Stimulated activated CD8-positive, alpha-beta memory T cell treated with anti-CD3 and anti-CD28 coated beads, Interleukin-7, amount 100 ng/mL, for 1 hour (primary cell): ENCODE results near the gene MBNL2.

Experiments
- DNase-seq, 2 donors: peaks; one replicate each; pipeline ENCODE4 v3.0.0-alpha.2; 2020; ENCODE audit warnings: low read depth in 2 of 2

MBNL2 gene

GRCh38 chr13:97379386-97379785 is 157.3 kb downstream of the MBNL2 start:
- DNase-seq = no peak

- no peak for DNase-seq
These were observed 158.6 kb downstream of the MBNL2 start for GRCh38 chr13:97380696-97381095.

- no peak for DNase-seq
These were observed 159.1 kb downstream of the MBNL2 start for GRCh38 chr13:97381189-97381588.

- no peak for DNase-seq
These were observed 160.1 kb downstream of the MBNL2 start for GRCh38 chr13:97382276-97382675.

GRCh38 chr13:97384371-97384770 is 162.2 kb downstream of the MBNL2 start:
- DNase-seq = no peak

GRCh38 chr13:97385146-97385545 is 163.0 kb downstream of the MBNL2 start:
- no peak for DNase-seq

- DNase-seq = no peak
These were observed 163.7 kb downstream of the MBNL2 start for GRCh38 chr13:97385854-97386253.

- no peak for DNase-seq
These were observed 164.8 kb downstream of the MBNL2 start for GRCh38 chr13:97386801-97387484.

GRCh38 chr13:97387485-97387839 is 165.3 kb downstream of the MBNL2 start:
- DNase-seq = no peak

- DNase-seq = no peak
These were observed 165.8 kb downstream of the MBNL2 start for GRCh38 chr13:97387890-97388289.

- DNase-seq = no peak
These were observed 166.2 kb downstream of the MBNL2 start for GRCh38 chr13:97388373-97388772.

- DNase-seq = no peak
These were observed 168.9 kb downstream of the MBNL2 start for GRCh38 chr13:97390941-97391600.

- DNase-seq = no peak
These were observed 169.9 kb downstream of the MBNL2 start for GRCh38 chr13:97392020-97392419.

GRCh38 chr13:97394542-97394941 is 172.4 kb downstream of the MBNL2 start:
- no peak for DNase-seq

GRCh38 chr13:97395447-97396136 is 173.5 kb downstream of the MBNL2 start:
- DNase-seq = no peak

GRCh38 chr13:97397267-97397666 is 175.1 kb downstream of the MBNL2 start:
- DNase-seq = no peak

- no peak for DNase-seq
These were observed 179.3 kb downstream of the MBNL2 start for GRCh38 chr13:97401421-97401820.

- DNase-seq = no peak
These were observed 182.0 kb downstream of the MBNL2 start for GRCh38 chr13:97403893-97404750.

GRCh38 chr13:97407540-97407939 is 185.4 kb downstream of the MBNL2 start:
- no peak for DNase-seq

GRCh38 chr13:97408938-97409337 is 186.8 kb downstream of the MBNL2 start:
- DNase-seq = no peak

GRCh38 chr13:97411984-97412383 is 189.9 kb downstream of the MBNL2 start:
- DNase-seq = no peak

- no peak for DNase-seq
These were observed 191.6 kb downstream of the MBNL2 start for GRCh38 chr13:97413694-97414093.
